Fibroblast of peridontal ligament (primary cell): Measurements from ENCODE around the gene LYSMD4.

Experiments
- DNase-seq: peaks from one replicate; pipeline ENCODE4 v3.0.0-alpha.2; 2010; ENCODE audit errors: extremely low read depth

LYSMD4 gene

DNA sequence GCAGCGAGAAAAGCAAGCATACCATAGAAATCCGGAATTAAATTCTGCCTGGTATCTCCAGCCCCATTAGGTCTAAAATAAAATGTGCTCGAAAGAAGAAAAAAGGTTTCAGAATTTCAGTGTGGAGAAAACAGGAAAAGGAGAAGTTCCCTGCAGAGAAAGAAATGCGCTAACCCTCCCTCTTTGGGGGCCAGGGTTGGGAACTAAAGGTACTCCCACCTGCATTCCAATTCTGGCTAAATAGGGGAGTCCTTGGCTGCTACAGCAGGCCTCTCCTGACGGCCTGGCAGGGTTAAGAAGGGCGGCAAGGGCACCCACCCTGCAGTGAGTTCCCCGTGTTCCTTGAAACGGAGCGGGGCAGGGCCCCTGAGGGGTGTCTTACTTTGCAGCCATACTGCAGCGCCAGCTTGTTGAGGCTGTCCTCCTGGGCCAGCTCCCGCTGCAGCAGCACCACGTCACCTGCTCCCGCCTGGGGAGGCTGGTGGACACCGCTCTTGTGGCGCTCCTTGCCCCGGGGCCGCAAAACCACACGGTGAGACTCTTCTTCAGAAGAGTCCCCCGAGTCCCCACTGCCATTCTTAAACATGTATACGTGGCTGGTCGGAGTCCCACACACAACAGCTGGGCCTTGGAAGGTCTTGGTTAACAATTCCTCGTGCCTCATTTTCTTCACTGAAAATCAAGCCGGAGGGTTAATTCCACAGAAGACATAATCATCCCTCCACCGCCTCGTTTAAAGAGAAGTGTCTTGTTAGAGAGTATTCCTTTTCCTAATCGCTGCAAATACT lies 1.7 kb downstream of the LYSMD4 start:
- no peak for DNase-seq

DNA sequence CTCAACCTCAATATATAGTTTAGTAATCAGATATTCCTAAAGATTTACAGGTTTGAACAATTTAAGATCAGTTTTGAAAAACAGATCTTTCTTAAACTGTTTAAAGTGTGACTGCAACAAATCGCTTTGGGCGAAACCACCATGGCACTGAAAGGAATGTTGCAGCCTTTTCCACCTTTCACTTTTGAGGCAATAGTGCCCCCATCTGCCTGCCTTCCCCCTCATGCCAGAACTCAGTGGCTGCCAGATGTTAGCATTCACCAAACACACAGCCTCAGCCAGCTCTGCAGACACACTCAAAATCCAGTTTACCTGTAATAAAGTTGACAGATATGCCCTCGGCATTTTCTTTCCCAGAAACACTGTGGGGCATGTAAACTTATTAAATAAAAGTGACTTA lies 3.3 kb downstream of the LYSMD4 start:
- DNase-seq = peak; percentile 73

DNA sequence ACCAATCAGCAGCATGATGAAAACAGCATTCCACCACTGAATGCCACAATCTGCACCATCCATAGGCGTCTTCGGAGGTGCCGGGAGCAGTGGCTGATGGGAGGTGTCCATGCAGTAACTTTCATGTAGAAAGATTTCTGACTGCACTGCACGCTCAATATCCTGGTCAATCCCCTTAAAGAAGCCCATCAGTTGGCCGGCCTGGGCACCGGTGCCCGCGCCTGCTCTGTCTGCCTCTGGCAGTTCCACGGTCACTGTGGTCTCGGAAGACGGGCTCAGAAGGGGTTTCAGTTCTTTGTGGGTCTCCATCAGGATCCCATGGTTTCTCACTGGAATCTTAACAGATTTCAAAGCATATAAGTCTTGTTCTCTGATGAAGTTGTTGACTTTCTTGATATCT lies 3.9 kb downstream of the LYSMD4 start:
- DNase-seq = no peak

DNA sequence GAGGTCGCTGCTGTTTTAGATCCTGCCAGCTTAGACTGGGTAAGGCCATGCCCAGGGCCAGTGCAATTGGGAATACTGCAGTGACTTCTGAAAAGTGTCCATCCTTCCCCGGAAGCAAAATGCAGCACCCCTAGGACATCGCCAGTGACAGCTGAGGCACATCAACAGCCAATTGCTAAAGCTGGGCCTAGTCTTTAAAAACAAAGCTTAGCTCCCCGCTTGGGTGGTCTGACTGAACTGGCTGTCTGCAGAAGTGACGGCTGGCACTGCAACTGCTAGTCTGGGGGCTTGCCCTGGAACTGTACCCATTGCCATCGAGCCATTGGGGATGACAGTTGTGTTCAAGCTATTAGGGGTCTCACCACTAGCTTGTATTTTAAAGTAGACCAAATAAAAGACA lies 4.3 kb downstream of the LYSMD4 start:
- DNase-seq = no peak

DNA sequence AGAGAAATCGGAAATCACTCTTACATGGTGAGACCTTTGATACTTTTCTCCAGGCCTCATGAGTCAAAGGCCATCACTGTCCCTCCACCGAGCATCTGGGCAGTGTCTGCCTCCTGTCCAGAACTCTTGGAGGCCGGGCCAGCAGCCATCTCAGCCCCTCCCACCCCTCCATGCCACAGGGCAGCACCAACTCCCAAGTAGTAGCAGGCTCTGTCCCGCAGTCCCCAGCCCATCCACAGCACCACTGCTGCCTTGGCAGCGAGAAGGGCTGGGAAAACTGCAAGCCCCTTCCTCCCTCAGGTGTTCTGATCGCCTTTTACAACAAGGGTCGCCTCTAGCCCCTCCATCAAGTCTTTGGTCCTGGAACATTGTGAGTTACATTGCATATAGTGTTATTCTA lies 5.5 kb downstream of the LYSMD4 start:
- no peak for DNase-seq

DNA sequence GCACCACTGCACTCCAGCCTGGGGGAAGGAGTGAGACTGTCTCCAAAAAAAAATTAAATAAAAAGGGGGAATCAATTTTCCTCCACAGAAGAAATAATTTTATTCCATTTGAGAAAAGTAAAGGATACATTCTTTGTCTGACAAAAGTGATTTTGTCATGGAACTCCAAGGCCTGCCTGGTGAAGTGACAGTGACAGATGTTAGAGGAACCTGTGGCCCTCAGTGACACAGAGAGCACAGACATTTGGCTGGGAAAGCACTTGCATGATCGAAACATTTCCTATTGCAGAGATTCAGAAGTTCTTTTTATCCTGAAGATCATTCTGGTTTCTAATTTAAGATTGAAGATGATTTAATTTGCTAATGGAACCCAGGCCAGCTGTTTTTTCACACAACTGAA lies 5.9 kb downstream of the LYSMD4 start:
- DNase-seq = no peak

DNA sequence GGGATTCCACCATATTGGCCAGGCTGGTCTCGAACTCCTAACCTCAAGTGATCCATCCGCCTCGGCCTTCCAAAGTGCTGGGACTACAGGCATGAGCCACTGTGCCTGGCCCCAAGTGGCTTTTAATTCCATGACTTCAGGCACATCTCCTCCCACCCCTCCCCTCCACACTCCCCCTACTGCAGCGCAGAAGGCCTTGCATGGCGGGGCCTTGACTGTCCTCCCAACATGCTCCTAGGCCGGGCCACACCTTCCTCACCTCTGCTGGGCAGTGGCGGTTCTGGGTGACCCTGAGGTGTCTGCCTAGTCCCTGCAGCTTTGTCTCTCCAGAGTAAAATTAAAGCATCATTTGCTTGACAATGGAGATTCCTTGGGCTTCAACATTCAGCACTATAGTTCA lies 6.9 kb downstream of the LYSMD4 start:
- no peak for DNase-seq

DNA sequence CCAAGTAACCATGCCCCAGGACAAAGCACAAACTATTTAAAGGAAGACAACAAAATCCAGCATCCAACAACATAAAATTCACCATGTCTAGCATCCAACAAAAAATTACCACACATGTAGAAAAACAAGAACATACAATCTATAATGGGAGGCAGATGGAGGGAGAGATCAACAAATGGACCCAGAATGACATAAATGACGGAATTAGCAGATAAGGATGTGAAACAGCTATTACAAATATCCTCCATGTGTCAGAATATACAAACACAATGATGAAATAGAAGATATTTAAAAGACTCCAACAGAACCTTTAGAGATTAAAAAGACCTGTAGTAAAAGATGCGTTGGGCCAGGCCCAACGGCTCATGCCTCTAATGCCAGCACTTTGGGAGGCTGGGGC lies 10.8 kb downstream of the LYSMD4 start:
- DNase-seq = no peak

DNA sequence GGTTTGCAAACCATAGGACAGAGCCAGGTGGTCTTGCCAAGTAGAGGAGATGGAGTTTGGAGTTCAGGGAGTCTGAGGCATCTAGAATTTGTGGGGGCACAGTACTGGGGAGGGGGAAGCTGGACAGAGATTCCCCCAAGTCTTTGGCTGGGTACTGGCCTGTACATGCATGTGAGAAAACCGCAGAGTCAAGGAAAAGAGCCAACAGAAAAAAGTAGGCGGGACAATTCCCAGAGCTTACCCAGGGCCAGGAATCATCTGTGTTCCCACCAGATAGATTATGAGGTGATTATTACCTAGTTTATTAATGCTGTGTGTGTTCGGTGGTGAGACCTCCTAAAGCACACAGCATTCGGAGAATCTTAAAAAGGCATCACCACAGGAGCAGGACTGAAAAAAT lies 11.3 kb downstream of the LYSMD4 start:
- no peak for DNase-seq

DNA sequence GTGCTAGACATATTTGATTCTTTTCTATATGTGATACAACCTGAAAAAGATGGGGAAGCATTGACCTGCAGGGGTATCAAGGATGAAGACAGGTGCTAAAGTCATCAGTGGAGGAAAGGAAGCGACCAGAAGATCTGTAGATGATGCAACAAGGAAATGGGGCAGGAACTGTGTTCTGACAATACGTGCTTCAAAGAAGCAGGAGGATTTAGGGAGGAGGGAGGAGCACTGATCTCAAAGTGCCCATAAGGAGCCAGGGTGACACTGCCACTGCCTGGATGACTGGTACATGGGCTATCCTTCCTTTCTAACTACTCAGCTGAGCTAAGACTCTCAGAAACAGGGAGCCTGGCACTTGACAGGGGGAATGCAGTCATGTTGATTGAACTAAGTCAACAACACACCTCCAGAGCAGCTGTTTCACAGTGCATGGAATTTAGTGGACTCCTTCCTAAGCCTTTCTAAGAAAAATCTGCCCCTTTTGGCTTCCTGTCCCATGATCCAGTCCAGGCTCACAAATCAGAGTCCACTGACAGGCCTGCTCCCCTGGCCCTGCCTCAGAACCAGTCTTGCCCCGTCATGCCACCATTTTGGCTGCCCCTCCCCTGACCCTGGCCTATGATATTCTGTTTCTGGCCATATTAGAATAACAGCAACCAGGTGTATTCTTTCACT lies 12.0 kb downstream of the LYSMD4 start:
- no peak for DNase-seq

DNA sequence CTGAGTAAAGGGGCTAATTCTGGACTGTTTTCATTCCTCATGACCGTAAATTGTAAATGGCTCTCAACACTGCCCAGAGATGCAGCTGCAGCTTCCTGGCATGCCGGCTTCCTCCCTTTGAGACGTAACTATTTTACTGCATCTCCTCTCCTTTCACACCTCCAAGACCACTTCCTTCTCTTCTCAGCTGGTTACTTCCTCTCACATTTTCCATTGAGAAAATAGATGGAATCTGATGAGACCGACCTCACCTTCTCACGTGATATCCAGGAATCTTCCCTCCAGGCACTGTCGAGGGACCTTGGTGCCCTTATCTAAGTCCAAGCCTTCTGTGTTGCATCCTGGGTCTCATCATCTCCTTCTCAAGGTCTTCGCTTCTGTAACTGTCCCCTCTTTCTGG lies 12.7 kb downstream of the LYSMD4 start:
- no peak for DNase-seq

DNA sequence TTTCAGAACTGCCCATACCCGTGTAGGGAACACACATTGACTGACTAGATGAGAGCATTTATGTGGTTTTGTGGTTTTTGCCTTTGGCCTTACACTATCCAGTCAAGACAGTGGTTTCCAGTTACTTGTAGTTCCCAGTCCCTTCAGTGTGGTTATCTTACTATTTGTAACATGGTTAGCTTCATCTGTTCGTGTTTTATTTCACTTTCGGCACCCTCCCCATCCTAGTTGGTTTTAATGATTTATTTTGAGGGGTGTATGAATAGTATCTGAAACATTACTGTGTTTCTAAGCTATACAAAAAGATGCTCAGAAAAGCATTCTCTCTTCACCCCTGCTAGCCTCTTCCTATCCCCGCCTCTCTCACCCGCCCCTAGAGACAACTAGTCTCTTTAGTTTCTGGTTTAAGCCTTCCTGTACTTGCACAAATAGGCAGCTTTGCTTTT lies 14.1 kb downstream of the LYSMD4 start:
- DNase-seq = peak; percentile 88

DNA sequence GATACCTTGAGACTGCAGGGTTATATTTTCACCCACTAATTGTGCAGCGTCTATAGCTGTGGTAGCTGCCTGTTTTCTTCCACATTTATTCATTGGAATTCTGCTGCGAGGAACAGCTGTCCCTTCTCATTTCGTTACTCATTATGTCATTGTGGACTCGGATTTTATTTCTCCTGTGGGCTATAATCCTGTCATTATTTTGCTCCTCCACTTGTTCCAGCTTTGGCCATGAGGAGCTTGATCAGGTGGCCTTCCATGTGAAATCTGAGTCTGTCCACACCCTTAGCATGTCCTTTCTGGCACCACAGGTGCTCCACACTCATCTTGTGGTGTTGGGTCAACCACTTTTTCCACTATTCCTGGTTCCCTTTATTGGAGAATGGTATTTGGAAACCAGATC lies 14.8 kb downstream of the LYSMD4 start:
- no peak for DNase-seq

DNA sequence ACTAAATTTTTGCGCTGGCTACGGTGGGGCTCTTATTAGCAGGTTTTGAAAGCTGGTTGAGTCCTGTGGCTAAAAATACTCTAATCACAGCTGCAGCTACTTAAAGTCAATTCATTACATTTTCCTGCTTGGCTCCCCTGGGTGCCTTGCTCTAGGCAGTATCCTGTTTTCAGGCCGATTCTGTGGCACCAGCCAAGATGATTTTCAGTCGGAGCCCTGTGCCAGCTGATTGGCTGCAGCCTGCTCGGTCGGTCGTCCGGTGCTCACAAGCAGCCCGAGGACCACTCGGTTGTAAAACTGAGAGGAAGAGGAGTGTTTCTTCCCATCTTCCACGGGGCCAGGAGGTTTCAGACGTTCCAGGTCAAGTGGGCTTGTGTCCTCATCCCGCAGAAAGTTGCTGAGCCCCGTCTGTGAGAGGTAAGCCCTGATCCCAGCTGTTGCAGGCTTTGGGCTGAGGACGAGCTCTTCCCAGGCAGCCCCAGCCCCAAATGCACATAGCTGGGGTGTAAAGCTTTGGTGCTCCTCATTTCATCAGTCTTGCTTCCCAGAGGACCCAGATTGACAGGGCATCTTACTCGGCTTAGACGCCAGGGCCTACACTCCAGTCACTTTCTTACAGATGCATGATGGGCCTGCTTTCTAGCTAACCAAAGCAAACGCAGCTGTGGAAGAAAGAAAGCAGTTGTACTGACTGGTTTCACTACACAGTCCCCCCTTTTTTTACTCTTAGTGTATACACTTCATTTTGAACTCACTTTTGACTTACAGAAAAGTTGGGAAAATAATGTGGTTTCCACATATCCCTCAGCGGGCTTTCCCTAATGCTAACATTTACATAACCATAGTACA lies 15.9 kb downstream of the LYSMD4 start:
- DNase-seq = peak; percentile 39

DNA sequence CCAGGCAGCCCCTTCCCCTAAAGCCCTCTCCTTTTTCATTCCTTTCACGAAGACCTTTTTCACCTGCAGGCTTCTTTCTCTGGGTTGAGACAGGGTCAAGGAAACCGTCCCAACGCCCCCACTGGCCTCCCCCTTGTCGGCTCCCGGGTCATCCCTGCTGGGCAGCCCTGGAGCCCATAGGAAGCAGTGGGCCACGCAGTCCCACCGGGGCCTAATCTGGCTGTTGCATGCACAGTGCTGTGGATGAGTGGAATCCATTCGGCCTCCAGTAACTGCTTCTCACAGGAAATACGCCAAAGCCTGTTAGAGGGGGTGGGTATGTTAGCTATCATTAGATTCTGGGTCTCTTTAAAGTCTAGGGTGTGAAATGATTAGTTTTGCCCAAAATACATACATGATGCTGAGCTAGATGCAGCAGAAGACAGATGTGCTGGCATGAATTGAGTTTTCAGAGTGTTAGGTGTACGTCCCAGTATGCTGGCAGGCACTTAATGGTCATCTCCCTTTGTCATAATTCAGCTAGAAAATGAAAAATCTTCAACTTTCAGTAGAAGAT lies 16.6 kb downstream of the LYSMD4 start:
- no peak for DNase-seq

DNA sequence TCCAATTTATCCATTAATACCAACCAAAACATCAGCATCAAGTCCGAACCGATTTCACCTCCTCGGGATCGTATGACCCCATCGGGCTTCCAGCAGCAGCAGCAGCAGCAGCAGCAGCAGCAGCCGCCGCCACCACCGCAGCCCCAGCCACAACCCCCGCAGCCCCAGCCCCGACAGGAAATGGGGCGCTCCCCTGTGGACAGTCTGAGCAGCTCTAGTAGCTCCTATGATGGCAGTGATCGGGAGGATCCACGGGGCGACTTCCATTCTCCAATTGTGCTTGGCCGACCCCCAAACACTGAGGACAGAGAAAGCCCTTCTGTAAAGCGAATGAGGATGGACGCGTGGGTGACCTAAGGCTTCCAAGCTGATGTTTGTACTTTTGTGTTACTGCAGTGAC lies 20.8 kb downstream of the LYSMD4 start:
- DNase-seq = no peak

DNA sequence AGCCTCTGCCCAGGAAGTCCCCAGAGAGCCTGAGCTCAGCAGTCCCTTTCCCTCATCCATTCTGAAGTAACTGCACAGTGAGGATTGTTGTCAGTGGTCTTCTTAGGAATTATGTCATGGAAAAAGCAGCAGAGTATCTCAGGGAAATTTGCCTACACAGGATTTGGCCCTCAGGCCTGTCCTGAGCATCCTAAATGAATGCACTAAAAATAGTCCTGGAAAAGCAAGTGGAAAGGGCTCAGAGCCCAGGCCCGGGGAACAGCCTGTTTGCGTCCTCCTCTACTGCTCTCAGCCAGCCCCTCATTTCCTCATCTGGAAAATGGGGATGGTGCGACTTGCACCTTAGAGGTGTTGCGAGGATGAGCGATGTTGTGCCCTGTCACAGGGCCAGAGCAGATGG lies 21.6 kb downstream of the LYSMD4 start:
- no peak for DNase-seq

DNA sequence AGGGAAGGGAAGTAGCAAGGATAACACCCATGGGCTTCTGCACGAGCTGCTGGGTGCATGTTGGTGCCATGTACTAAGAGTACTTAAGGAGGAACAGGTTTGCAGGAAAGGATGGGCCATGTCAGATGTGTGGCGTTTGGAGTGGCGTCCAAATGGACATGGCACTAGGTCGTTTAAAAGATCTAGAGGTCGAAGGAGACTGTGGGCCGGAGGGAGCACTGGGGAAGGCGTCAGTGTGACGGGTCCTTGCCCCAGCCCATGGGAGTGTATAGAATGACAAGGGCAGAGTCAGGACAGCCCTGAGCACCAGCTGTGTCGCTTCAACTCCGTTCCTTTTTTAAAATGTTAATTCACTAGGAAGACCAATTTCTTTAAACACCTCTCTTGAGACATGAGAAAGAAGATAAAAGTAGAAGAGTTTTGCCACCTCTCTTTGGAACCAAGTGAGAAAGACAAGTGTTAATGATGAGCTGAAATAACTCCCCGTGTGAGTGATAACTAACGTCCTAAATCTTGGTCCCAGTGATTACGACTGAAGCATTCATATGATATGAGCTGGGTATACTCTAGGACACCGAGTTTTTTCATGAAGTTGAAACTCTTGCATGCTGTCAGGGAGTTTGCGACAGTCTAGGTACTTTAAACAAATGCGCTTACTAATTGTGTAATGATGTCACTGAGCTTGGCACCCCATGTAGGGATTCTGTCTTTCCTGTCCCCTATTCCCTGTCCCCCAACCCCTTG lies 23.8 kb downstream of the LYSMD4 start:
- no peak for DNase-seq

DNA sequence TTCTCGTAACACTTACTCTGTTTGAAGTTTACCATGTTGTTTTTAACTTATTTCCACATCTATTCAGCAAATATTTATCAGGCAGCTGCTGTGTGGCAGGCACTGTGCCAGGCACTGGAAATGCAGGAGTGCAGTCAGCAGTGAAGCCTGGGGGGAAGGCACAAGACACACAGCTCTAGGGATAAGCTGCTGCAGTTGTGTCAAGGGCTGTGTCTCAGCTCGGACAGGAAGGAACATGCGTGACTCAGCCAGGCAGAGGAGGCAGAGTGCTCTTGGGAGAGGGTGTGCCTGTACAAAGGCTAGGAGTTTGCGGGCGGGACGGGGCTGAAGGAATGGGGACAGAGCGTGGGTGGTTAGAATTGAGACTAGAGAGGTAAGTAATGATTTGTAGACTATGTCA lies 24.7 kb downstream of the LYSMD4 start:
- peak; percentile 63 for DNase-seq

DNA sequence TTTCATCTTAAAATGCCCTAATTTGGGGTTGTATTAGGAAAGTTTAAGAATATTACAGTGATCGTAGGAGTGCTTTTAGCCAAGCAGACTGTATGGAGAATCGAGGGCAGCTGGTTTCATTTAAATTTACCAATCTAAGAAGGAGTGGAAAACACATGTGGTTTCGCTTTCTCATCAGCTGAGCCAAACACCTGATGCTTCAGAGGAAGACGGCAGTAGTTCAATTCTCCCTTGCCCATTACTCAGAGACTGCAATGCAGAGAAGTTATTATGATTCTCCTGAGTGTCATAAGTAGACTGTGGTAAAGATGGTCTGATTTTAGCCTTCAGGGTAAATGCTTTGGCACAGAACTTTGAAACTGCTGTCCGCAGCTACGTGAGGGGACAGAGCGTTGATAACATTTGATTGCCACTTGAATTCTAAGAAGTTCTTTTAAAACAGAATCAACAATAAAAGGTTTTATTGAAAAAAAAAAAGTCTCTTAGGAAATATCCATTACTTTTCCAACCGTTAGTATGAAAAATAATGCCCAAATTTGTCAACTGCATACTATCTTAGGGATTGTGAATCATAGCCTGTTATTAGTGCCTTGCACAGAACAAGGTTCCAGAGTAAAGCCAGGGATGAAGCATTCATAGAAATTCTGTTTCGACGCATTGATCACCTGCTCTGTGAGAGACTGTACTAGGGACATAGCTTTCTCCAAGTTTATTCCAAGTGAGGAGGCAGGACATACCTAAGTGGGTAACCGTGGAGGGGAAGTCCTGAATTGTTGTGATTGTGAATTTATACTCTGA lies 25.6 kb downstream of the LYSMD4 start:
- peak; percentile 86 for DNase-seq
